GM19328 (cell line): Measurements from ENCODE around the gene SLC13A3.

Experiments
- ATAC-seq: cut with Tn5 transposase; IDR thresholded peaks from one replicate; pipeline ENCODE4 v1.9.1; 2021; ENCODE audit warnings: mild to moderate bottlenecking, moderate library complexity; ENCODE audit not compliant: unreplicated experiment

The SLC13A3 gene

GRCh38 chr20:46545077-46545826, 106.0 kb downstream of the SLC13A3 start:
- ATAC-seq, result no peak

- no peak for ATAC-seq
These were observed 106.7 kb downstream of the SLC13A3 start for GRCh38 chr20:46544576-46544975.

- no peak for ATAC-seq
These were observed 107.3 kb downstream of the SLC13A3 start for GRCh38 chr20:46543959-46544358.

GRCh38 chr20:46543033-46543432, 108.2 kb downstream of the SLC13A3 start:
- ATAC-seq, result no peak

- ATAC-seq, result no peak
These were observed 109.9 kb downstream of the SLC13A3 start for GRCh38 chr20:46541229-46541935.

GRCh38 chr20:46539113-46539512, 112.1 kb downstream of the SLC13A3 start:
- ATAC-seq, result no peak

- no peak for ATAC-seq
These were observed 120.6 kb downstream of the SLC13A3 start for GRCh38 chr20:46530640-46531039.

GRCh38 chr20:46523696-46524328, 127.4 kb downstream of the SLC13A3 start:
- no peak for ATAC-seq

- no peak for ATAC-seq
These were observed 128.2 kb downstream of the SLC13A3 start for GRCh38 chr20:46523108-46523507.

- no peak for ATAC-seq
These were observed 130.2 kb downstream of the SLC13A3 start for GRCh38 chr20:46520976-46521579.

- no peak for ATAC-seq
These were observed 130.7 kb downstream of the SLC13A3 start for GRCh38 chr20:46520540-46520939.

GRCh38 chr20:46519471-46520068, 131.7 kb downstream of the SLC13A3 start:
- no peak for ATAC-seq

GRCh38 chr20:46512943-46513844, 138.1 kb downstream of the SLC13A3 start, which contains the start of gene ZNF334:
Gene ZNF334, minus strand, starts transcription at chr20:46513559. Its CDS starts 1,457 bp downstream, at chr20:46512102.
- no peak for ATAC-seq

- ATAC-seq, result no peak
These were observed 141.7 kb downstream of the SLC13A3 start for GRCh38 chr20:46509523-46509922.
